H1 (cell line): ENCODE data around the gene TMEM51. TPM values are rescaled to one million over a fixed set of nuclear protein-coding genes. Genes with fewer than 3 reads are reported as not detected.

ENCODE experiments used
- CTCF ChIA-PET: fragments of 300-600 bp; sonication (Branson Sonifier 250); formaldehyde crosslinking; loops from one replicate; lab custom pipeline; 2021; ENCODE audit not compliant: partially characterized antibody; lab: Charles Lee
- POLR2A ChIA-PET: fragments of 300-600 bp; sonication (Branson Sonifier 250); formaldehyde crosslinking; loops from one replicate; lab custom pipeline; 2021; ENCODE audit warnings: inconsistent platforms; ENCODE audit not compliant: partially characterized antibody; lab: Charles Lee
- DNase-seq, 2 experiments: peaks; one replicate each; pipeline versions ENCODE4 v3.0.0 to v3.0.0-alpha.2; 2010 to 2022; ENCODE audit warnings: low spot score in 2 of 2, low read depth in 1 of 2, mixed read lengths in 1 of 2
- FAIRE-seq: peaks from 2 replicates; lab custom pipeline; 2011; peaks lifted over from hg19 to GRCh38; lab: Jason Lieb, UNC
- H2AFZ ChIP-seq: 2 replicates; pipeline ENCODE4 v1.8.1; 2012; ENCODE audit warnings: low read length, inconsistent platforms
- H2AK5ac ChIP-seq: 2 replicates; pipeline ENCODE4 v1.6.1; 2013; ENCODE audit warnings: low read depth, low read length
- H2BK120ac ChIP-seq: replicated peaks from 2 replicates; pipeline ENCODE3; 2013; ENCODE audit warnings: low read depth, low read length, inconsistent platforms
- H2BK12ac ChIP-seq: 2 replicates; pipeline ENCODE4 v1.6.1; 2013; ENCODE audit warnings: low read depth, low read length
- H2BK15ac ChIP-seq: 2 replicates; pipeline ENCODE4 v1.6.1; 2013; ENCODE audit warnings: low read length
- H2BK20ac ChIP-seq: 2 replicates; pipeline ENCODE4 v1.6.1; 2013; ENCODE audit warnings: low read length
- H2BK5ac ChIP-seq: 2 replicates; pipeline ENCODE4 v1.6.1; 2013; ENCODE audit warnings: low read depth, low read length
- H3K14ac ChIP-seq: 2 replicates; pipeline ENCODE4 v1.6.1; 2013; ENCODE audit warnings: inconsistent platforms; ENCODE audit not compliant: insufficient read length
- H3K18ac ChIP-seq: 2 replicates; pipeline ENCODE4 v1.6.1; 2013; ENCODE audit warnings: low read length; ENCODE audit errors: extremely low read depth
- H3K23ac ChIP-seq: 2 replicates; pipeline ENCODE4 v1.6.1; 2013; ENCODE audit warnings: inconsistent platforms; ENCODE audit not compliant: insufficient read length
- H3K23me2 ChIP-seq: 2 replicates; pipeline ENCODE4 v1.6.1; 2013; ENCODE audit warnings: low read depth, low read length
- H3K27ac ChIP-seq: 2 replicates; pipeline ENCODE4 v1.6.1; 2011; ENCODE audit warnings: low read depth, low read length, inconsistent platforms
- H3K27me3 ChIP-seq, 4 experiments: replicated peaks in 1 of 4; 1 replicate in 1 of 4; 2 replicates in 3 of 4; pipeline versions ENCODE4 v1.6.1 to v1.8.1; 2011 to 2013; ENCODE audit warnings: low read length in 3 of 4, mild to moderate bottlenecking in 3 of 4, inconsistent platforms in 2 of 4, mixed read lengths in 2 of 4, moderate library complexity in 1 of 4; ENCODE audit not compliant: control insufficient read depth in 3 of 4, insufficient read depth in 3 of 4; ENCODE audit errors: extremely low read depth in 1 of 4
- H3K36me3 ChIP-seq, 4 experiments: 2 replicates each; pipeline versions ENCODE4 v1.6.1 to v1.8.1; 2011 to 2013; ENCODE audit warnings: mild to moderate bottlenecking in 4 of 4, low read length in 3 of 4, moderate library complexity in 2 of 4, control low read depth in 1 of 4, inconsistent platforms in 1 of 4; ENCODE audit not compliant: insufficient read depth in 4 of 4, control insufficient read depth in 2 of 4
- H3K4ac ChIP-seq: replicated peaks from 2 replicates; pipeline ENCODE3; 2013; ENCODE audit warnings: low read length, low read depth, mixed read lengths, inconsistent platforms; ENCODE audit not compliant: insufficient read length
- H3K4me1 ChIP-seq, 4 experiments: replicated peaks in 1 of 4; 1 replicate in 1 of 4; 2 replicates in 3 of 4; pipeline versions ENCODE4 v1.6.1 to v1.8.1; 2011 to 2013; ENCODE audit warnings: low read length in 3 of 4, inconsistent platforms in 2 of 4, mixed read lengths in 1 of 4; ENCODE audit not compliant: insufficient read depth in 4 of 4, control insufficient read depth in 3 of 4
- H3K4me2 ChIP-seq, 2 experiments: 2 replicates each; pipeline versions ENCODE4 v1.6.1 to v1.8.1; 2011 to 2013; ENCODE audit warnings: low read depth in 2 of 2, low read length in 2 of 2, control low read depth in 1 of 2, inconsistent platforms in 1 of 2, mild to moderate bottlenecking in 1 of 2; ENCODE audit not compliant: insufficient read depth in 1 of 2
- H3K4me3 ChIP-seq, 4 experiments: fragments of 200-600, 300-600 bp in 1 of 4; sonication (generic), shearing (Covaris generic), sonication (Bioruptor Twin) in 1 of 4; 2 replicates each; pipeline versions ENCODE4 v1.5.1 to v1.8.1; 2011 to 2016; ENCODE audit warnings: low read length in 4 of 4, low read depth in 3 of 4, control low read depth in 2 of 4, inconsistent platforms in 2 of 4, mild to moderate bottlenecking in 2 of 4, mixed read lengths in 1 of 4, moderate library complexity in 1 of 4; ENCODE audit not compliant: insufficient read depth in 2 of 4; ENCODE audit errors: extremely low read depth in 1 of 4
- H3K56ac ChIP-seq: replicated peaks from 2 replicates; pipeline ENCODE3; 2013; ENCODE audit warnings: low read depth, mild to moderate bottlenecking, mixed read lengths, low read length, inconsistent platforms; ENCODE audit not compliant: insufficient read length
- H3K79me1 ChIP-seq: 2 replicates; pipeline ENCODE4 v1.6.1; 2013; ENCODE audit warnings: low read depth, low read length, control low read depth
- H3K79me2 ChIP-seq, 2 experiments: 2 replicates each; pipeline versions ENCODE4 v1.6.1 to v1.8.1; 2012 to 2013; ENCODE audit warnings: low read length in 2 of 2, mild to moderate bottlenecking in 2 of 2, inconsistent platforms in 1 of 2; ENCODE audit not compliant: insufficient read depth in 2 of 2, control insufficient read depth in 1 of 2
- H3K9ac ChIP-seq, 4 experiments: replicated peaks in 1 of 4; 1 replicate in 1 of 4; 2 replicates in 3 of 4; pipeline versions ENCODE4 v1.6.1 to v1.8.1; 2011 to 2013; ENCODE audit warnings: low read depth in 3 of 4, low read length in 3 of 4, control low read depth in 2 of 4, mild to moderate bottlenecking in 2 of 4, moderate library complexity in 2 of 4, inconsistent platforms in 1 of 4; ENCODE audit errors: extremely low read depth in 1 of 4
- H3K9me3 ChIP-seq, 2 experiments: 2 replicates each; pipeline versions ENCODE4 v1.6.1 to v1.8.1; 2012 to 2013; ENCODE audit warnings: mild to moderate bottlenecking in 2 of 2, moderate library complexity in 2 of 2, control low read depth in 1 of 2, inconsistent platforms in 1 of 2, low read depth in 1 of 2, low read length in 1 of 2, mixed read lengths in 1 of 2; ENCODE audit not compliant: insufficient read depth in 2 of 2
- H4K20me1 ChIP-seq, 2 experiments: replicated peaks in 1 of 2; 2 replicates each; pipeline versions ENCODE3 to v1.8.1; 2011 to 2013; ENCODE audit warnings: inconsistent platforms in 2 of 2, low read length in 2 of 2, mild to moderate bottlenecking in 1 of 2; ENCODE audit not compliant: insufficient read depth in 2 of 2, control insufficient read depth in 1 of 2
- H4K5ac ChIP-seq: 2 replicates; pipeline ENCODE4 v1.6.1; 2013; ENCODE audit warnings: low read length, low read depth, mixed read lengths, inconsistent platforms; ENCODE audit not compliant: insufficient read length
- H4K8ac ChIP-seq: 2 replicates; pipeline ENCODE4 v1.8.0; 2013; ENCODE audit warnings: mild to moderate bottlenecking, moderate library complexity, low read length, inconsistent platforms; ENCODE audit not compliant: insufficient read depth; ENCODE audit errors: extremely low read depth
- H4K91ac ChIP-seq: replicated peaks from 2 replicates; pipeline ENCODE3; 2013; ENCODE audit warnings: low read length, mixed read lengths, inconsistent platforms; ENCODE audit not compliant: insufficient read length
- CBX5 ChIP-seq: fragments of 300-800, 300-1000 bp; sonication (generic); IDR thresholded peaks from 2 replicates; pipeline ENCODE4 v1.7.1; 2016; ENCODE audit warnings: antibody characterized with exemption, low read length, low read depth
- MAFK ChIP-seq: IDR thresholded peaks from 2 replicates; pipeline ENCODE4 v1.6.1; 2012; ENCODE audit warnings: low read depth, mild to moderate bottlenecking, improper control_type of control experiment, low read length
- POLR2A ChIP-seq, 2 experiments: IDR thresholded peaks; 1 replicate in 1 of 2; 2 replicates in 1 of 2; pipeline ENCODE4 v1.6.1; 2011; ENCODE audit warnings: low read depth in 2 of 2, low read length in 2 of 2, mild to moderate bottlenecking in 2 of 2; ENCODE audit errors: control extremely low read depth in 1 of 2
- polyA plus RNA-seq, 7 experiments: library from polyadenylated mRNA; depleted of rRNA in 3 of 7; stranded (reverse) in 5 of 7; unstranded in 2 of 7; fragments of >200 nt in 5 of 7; fragments of 200-250 nt in 2 of 7; gene quantifications; 1 replicate in 5 of 7; 2 replicates in 1 of 7; 4 replicates in 1 of 7; pipeline versions ENCODE4 v1.2.1 to v1.2.3, GENCODE V29; 2011 to 2013; ENCODE audit warnings: missing spikeins in 2 of 7, mixed read lengths in 2 of 7
- total RNA-seq: library from RNA; stranded (reverse); fragmentation: NEBNext Ultra II Directional; extraction: Animal tissue kit (Norgen Biotek cat#: 25700); gene quantifications from 2 replicates; pipeline ENCODE4 v1.2.1, GENCODE V29; 2021

Gene TMEM51
- total and polyA plus RNA-seq, 2 of the 8 experiments (the other 6 are each of a cell fraction or from before 2014, with no cell fraction given): 9.9 to 10.7 TPM

GRCh38 chr1:15233689-15234088, 80.1 kb downstream of the TMEM51 start:
- H3K4me3 ChIP-seq: no peak overlapping the region
- H2BK120ac ChIP-seq: no peak overlapping the region
- no peak overlapping the region for H2BK15ac ChIP-seq
- ChIA-PET CTCF (interaction anchor here (1.0 to 3.1 kb wide), 3 partner anchors 39 to 171 kb away, joined by 3 to 13 read pairs (median 4); no protein-coding TSS in a partner anchor), POLR2A (no interaction called here)
- no peak overlapping the region for H2BK20ac ChIP-seq
- no peak overlapping the region for H4K8ac ChIP-seq
- DNase-seq (no peak), FAIRE-seq (no peak)
- H3K4me1 ChIP-seq: peaks cover 0 to 4% (median 1%) of the 10 kb centered on the region in 4 experiments; a peak in 3 of 7 replicates
- H3K23ac ChIP-seq: no peak overlapping the region
- H3K27ac ChIP-seq: no peak overlapping the region
- no peak overlapping the region for H2AFZ ChIP-seq
- TF ChIP-seq MAFK (no peak), CBX5 (no peak), POLR2A (IDR thresholded peaks at IDR 0.05; ENCODE audit: control extremely low read depth in 1 of 2, low read depth in 2 of 2, low read length in 2 of 2) (no peak)
- H3K4me2 ChIP-seq: no peak overlapping the region
- no peaks in the 10 kb centered on the region for H3K79me2 ChIP-seq
- H2BK5ac ChIP-seq: no peak overlapping the region
- no peak overlapping the region for H4K91ac ChIP-seq
- no peak overlapping the region for H2BK12ac ChIP-seq
- H3K9me3 ChIP-seq: no peaks in the 10 kb centered on the region
- no peak overlapping the region for H4K5ac ChIP-seq
- no peaks in the 10 kb centered on the region for H4K20me1 ChIP-seq
- no peak overlapping the region for H3K4ac ChIP-seq
- no peak overlapping the region for H3K56ac ChIP-seq
- H3K23me2 ChIP-seq: no peaks in the 10 kb centered on the region
- no peak overlapping the region for H2AK5ac ChIP-seq
- no peaks in the 10 kb centered on the region for H3K79me1 ChIP-seq
- H3K14ac ChIP-seq: no peak overlapping the region
- H3K27me3 ChIP-seq: no peaks in the 10 kb centered on the region
- H3K36me3 ChIP-seq: no peaks in the 10 kb centered on the region
- no peak overlapping the region for H3K18ac ChIP-seq
- no peak overlapping the region for H3K9ac ChIP-seq
